ENCODE results near the gene MCHR2.

MCHR2 gene

DNA sequence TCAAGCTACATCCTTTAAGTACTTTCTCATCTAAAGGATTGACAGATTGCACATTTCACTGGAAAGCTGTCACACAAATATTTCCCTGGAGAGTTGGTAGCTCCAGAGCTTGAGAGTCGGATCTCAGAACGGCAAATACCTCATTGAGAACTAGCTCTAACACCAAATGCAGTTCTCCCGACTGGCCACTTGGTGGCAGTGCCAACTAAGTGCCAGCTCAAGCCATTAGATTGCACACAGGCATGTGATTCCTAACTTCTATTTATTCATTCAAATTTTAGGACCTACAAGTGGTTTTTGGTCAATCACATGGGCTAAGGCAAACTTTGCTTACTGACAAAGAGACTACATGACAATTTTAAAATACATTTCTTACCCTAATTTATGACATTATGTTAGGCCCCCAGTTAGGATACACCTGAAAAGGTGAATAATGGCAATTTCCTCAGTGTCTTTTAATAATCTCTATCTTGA lies 7.9 kb upstream of the MCHR2 start:
- TF ChIP-seq RAD21 (IDR thresholded peaks at IDR 0.05; ENCODE audit: low read depth): peak; percentile 93
- TF ChIP-seq ZBTB7A (IDR thresholded peaks at IDR 0.05; ENCODE audit: low read depth): no peak

DNA sequence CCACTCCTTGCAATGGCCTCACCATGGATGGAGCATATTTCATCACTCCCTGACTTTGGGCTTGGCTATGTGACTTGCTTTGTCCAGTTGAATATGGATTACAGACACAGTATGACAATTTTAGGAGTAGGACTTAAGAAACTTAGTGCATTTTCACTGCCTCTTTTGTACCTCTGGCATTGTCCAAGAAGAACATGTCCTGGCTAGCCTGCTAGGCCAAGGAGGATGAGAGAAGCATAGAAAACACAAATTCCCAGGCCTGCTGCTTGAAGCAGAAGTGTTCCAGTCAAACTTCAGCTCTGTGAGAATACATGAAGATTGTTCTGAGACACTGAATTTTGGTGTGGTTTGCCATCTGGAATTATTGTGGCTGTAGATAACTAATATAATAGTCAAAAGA lies 3.1 kb upstream of the MCHR2 start:
- TF ChIP-seq CEBPB (IDR thresholded peaks at IDR 0.05): no peak

- TF ChIP-seq YY1 (IDR thresholded peaks at IDR 0.05; ENCODE audit: low read depth): no peak
- no peak for TF ChIP-seq FOXM1 (IDR thresholded peaks at IDR 0.05; ENCODE audit: borderline replicate concordance, low read depth)
- no peak for TF ChIP-seq EP300 (IDR thresholded peaks at IDR 0.05; ENCODE audit: borderline replicate concordance)
- TF ChIP-seq CREB1 (IDR thresholded peaks at IDR 0.05; ENCODE audit: low read depth): no peak
- TF ChIP-seq ZBTB7A (IDR thresholded peaks at IDR 0.05; ENCODE audit: low read depth): no peak
- TF ChIP-seq REST (IDR thresholded peaks at IDR 0.05; ENCODE audit: low read depth): no peak
- TF ChIP-seq NFIC (IDR thresholded peaks at IDR 0.05): no peak
- no peak for TF ChIP-seq TAF1 (IDR thresholded peaks at IDR 0.05; ENCODE audit: low read depth)
- no peak for TF ChIP-seq USF1 (IDR thresholded peaks at IDR 0.05)
- no peak for TF ChIP-seq TEAD4 (IDR thresholded peaks at IDR 0.05)
- TF ChIP-seq MAX (IDR thresholded peaks at IDR 0.05): no peak
- TF ChIP-seq RAD21 (IDR thresholded peaks at IDR 0.05; ENCODE audit: low read depth): no peak
- no peak for TF ChIP-seq EGR1 (IDR thresholded peaks at IDR 0.05)
- no peak for TF ChIP-seq CEBPB (IDR thresholded peaks at IDR 0.05)
- TF ChIP-seq TCF12 (IDR thresholded peaks at IDR 0.05; ENCODE audit: low read depth): no peak
These were observed 1.9 kb upstream of the MCHR2 start for GRCh38 chr6:99995916-99996315.

- TF ChIP-seq TAF1 (IDR thresholded peaks at IDR 0.05; ENCODE audit: low read depth): no peak
- no peak for TF ChIP-seq RAD21 (IDR thresholded peaks at IDR 0.05; ENCODE audit: low read depth)
- TF ChIP-seq EP300 (IDR thresholded peaks at IDR 0.05; ENCODE audit: borderline replicate concordance): no peak
- no peak for TF ChIP-seq CREB1 (IDR thresholded peaks at IDR 0.05; ENCODE audit: low read depth)
- no peak for TF ChIP-seq YY1 (IDR thresholded peaks at IDR 0.05; ENCODE audit: low read depth)
- no peak for TF ChIP-seq NFIC (IDR thresholded peaks at IDR 0.05)
- no peak for TF ChIP-seq TCF12 (IDR thresholded peaks at IDR 0.05; ENCODE audit: low read depth)
- no peak for TF ChIP-seq TEAD4 (IDR thresholded peaks at IDR 0.05)
- no peak for TF ChIP-seq CEBPB (IDR thresholded peaks at IDR 0.05)
- no peak for TF ChIP-seq EGR1 (IDR thresholded peaks at IDR 0.05)
- TF ChIP-seq FOXM1 (IDR thresholded peaks at IDR 0.05; ENCODE audit: borderline replicate concordance, low read depth): no peak
These were observed 884 bp downstream of the MCHR2 start for GRCh38 chr6:99993146-99993532.

- TF ChIP-seq EGR1 (IDR thresholded peaks at IDR 0.05) (no peak), FOXM1 (IDR thresholded peaks at IDR 0.05; ENCODE audit: borderline replicate concordance, low read depth) (no peak), RAD21 (IDR thresholded peaks at IDR 0.05; ENCODE audit: low read depth) (no peak), TCF12 (IDR thresholded peaks at IDR 0.05; ENCODE audit: low read depth) (no peak), NFIC (IDR thresholded peaks at IDR 0.05) (no peak), CREB1 (IDR thresholded peaks at IDR 0.05; ENCODE audit: low read depth) (no peak), YY1 (IDR thresholded peaks at IDR 0.05; ENCODE audit: low read depth) (no peak), ZBTB7A (IDR thresholded peaks at IDR 0.05; ENCODE audit: low read depth) (no peak), USF1 (IDR thresholded peaks at IDR 0.05) (no peak), MAX (IDR thresholded peaks at IDR 0.05) (no peak), CEBPB (IDR thresholded peaks at IDR 0.05) (no peak), EP300 (IDR thresholded peaks at IDR 0.05; ENCODE audit: borderline replicate concordance) (no peak)
These were observed 2.1 kb downstream of the MCHR2 start for GRCh38 chr6:99991955-99992354.

- TF ChIP-seq MAX (IDR thresholded peaks at IDR 0.05): no peak
- TF ChIP-seq RAD21 (IDR thresholded peaks at IDR 0.05; ENCODE audit: low read depth): no peak
- no peak for TF ChIP-seq CREB1 (IDR thresholded peaks at IDR 0.05; ENCODE audit: low read depth)
- TF ChIP-seq EGR1 (IDR thresholded peaks at IDR 0.05): no peak
- TF ChIP-seq TCF12 (IDR thresholded peaks at IDR 0.05; ENCODE audit: low read depth): no peak
- no peak for TF ChIP-seq ZBTB7A (IDR thresholded peaks at IDR 0.05; ENCODE audit: low read depth)
- TF ChIP-seq YY1 (IDR thresholded peaks at IDR 0.05; ENCODE audit: low read depth): no peak
- no peak for TF ChIP-seq TEAD4 (IDR thresholded peaks at IDR 0.05)
- TF ChIP-seq REST (IDR thresholded peaks at IDR 0.05; ENCODE audit: low read depth): no peak
These were observed 13.3 kb downstream of the MCHR2 start for GRCh38 chr6:99980741-99981140.
